Fibroblast of lung (primary cell): ENCODE data around the gene ARIH2. TPM values are rescaled to one million over a fixed set of nuclear protein-coding genes. Genes with fewer than 3 reads are reported as not detected.

Source experiments
- DNase-seq, 2 donors: peaks; one replicate each; pipeline versions ENCODE4 v3.0.0 to v3.0.0-alpha.2; 2010; ENCODE audit warnings: low read depth in 2 of 2
- H2AFZ ChIP-seq: 2 replicates; pipeline ENCODE4 v1.5.1; 2012; ENCODE audit warnings: low read length, control low read depth, inconsistent platforms
- H3K27ac ChIP-seq: 2 replicates; pipeline ENCODE4 v1.5.1; 2011; ENCODE audit warnings: low read length, control low read depth; ENCODE audit not compliant: insufficient read depth
- H3K27me3 ChIP-seq: 2 replicates; pipeline ENCODE4 v1.5.1; 2011; ENCODE audit warnings: mild to moderate bottlenecking, low read length; ENCODE audit not compliant: control insufficient read depth, insufficient read depth
- H3K36me3 ChIP-seq: 2 replicates; pipeline ENCODE4 v1.5.1; 2011; ENCODE audit warnings: low read length; ENCODE audit not compliant: control insufficient read depth, insufficient read depth
- H3K4me1 ChIP-seq: 2 replicates; pipeline ENCODE4 v1.5.1; 2011; ENCODE audit warnings: low read length; ENCODE audit not compliant: control insufficient read depth, insufficient read depth; ENCODE audit errors: extremely low read depth
- H3K4me2 ChIP-seq: 2 replicates; pipeline ENCODE4 v1.5.1; 2011; ENCODE audit warnings: low read length, control low read depth; ENCODE audit not compliant: insufficient read depth; ENCODE audit errors: extremely low read depth
- H3K4me3 ChIP-seq, 4 experiments: fragments of 200-600 bp in 1 of 4; sonication (generic) in 1 of 4; replicated peaks in 1 of 4; 2 replicates each; pipeline ENCODE4 v1.5.1; 2011 to 2016; ENCODE audit warnings: low read length in 4 of 4, low read depth in 3 of 4, mild to moderate bottlenecking in 3 of 4, control low read depth in 2 of 4, inconsistent platforms in 1 of 4, mixed read lengths in 1 of 4; ENCODE audit not compliant: insufficient read depth in 1 of 4; ENCODE audit errors: control extremely low read depth in 1 of 4
- H3K79me2 ChIP-seq: 2 replicates; pipeline ENCODE4 v1.5.1; 2012; ENCODE audit warnings: mild to moderate bottlenecking, low read length, inconsistent platforms; ENCODE audit not compliant: control insufficient read depth, insufficient read depth
- H3K9ac ChIP-seq: 2 replicates; pipeline ENCODE4 v1.5.1; 2011; ENCODE audit warnings: mild to moderate bottlenecking, low read length, control low read depth; ENCODE audit not compliant: insufficient read depth
- H3K9me3 ChIP-seq: 2 replicates; pipeline ENCODE4 v1.5.1; 2012; ENCODE audit warnings: low read depth, low read length; ENCODE audit not compliant: control insufficient read depth, insufficient read depth
- H4K20me1 ChIP-seq: 2 replicates; pipeline ENCODE4 v1.5.1; 2011; ENCODE audit warnings: low read length; ENCODE audit not compliant: control insufficient read depth, insufficient read depth; ENCODE audit errors: extremely low read depth
- EZH2 ChIP-seq: IDR thresholded peaks from 2 replicates; pipeline ENCODE4 v1.5.1; 2012; ENCODE audit warnings: low read length, control low read depth, mild to moderate bottlenecking; ENCODE audit errors: missing control alignments
- polyA plus RNA-seq, 2 donors: library from polyadenylated mRNA; depleted of rRNA in 1 of 2; stranded (reverse) in 1 of 2; unstranded in 1 of 2; fragments of >200 nt; gene quantifications; 2 replicates each; pipeline ENCODE4 v1.2.1, GENCODE V29; 2011 to 2012; ENCODE audit warnings: missing spikeins in 1 of 2
- total RNA-seq: library from RNA; depleted of rRNA; stranded (reverse); fragments of >200 nt; gene quantifications from 2 replicates; pipeline ENCODE4 v1.2.1, GENCODE V29; 2014
- TF ChIP-seq, protein P1 (sequence below), 2 donors: IDR thresholded peaks in 1 of 2; conservative IDR thresholded peaks in 1 of 2; 1 replicate in 1 of 2; 2 replicates in 1 of 2; pipeline ENCODE4 v1.5.1; 2011 to 2012; ENCODE audit warnings: low read length in 2 of 2, control low read depth in 1 of 2, inconsistent platforms in 1 of 2, low read depth in 1 of 2, mild to moderate bottlenecking in 1 of 2

ARIH2 gene
- total and polyA plus RNA-seq, 2 donors (not counting 1 experiment from before 2014, with no cell fraction given): 71.4 to 91.7 TPM

GRCh38 chr3:49028298-49028672, 109.6 kb downstream of the ARIH2 start:
- peaks cover 38% of the 10 kb centered on the region for H3K79me2 ChIP-seq
- H3K27ac ChIP-seq: peak overlapping the region; percentile 86

DNA sequence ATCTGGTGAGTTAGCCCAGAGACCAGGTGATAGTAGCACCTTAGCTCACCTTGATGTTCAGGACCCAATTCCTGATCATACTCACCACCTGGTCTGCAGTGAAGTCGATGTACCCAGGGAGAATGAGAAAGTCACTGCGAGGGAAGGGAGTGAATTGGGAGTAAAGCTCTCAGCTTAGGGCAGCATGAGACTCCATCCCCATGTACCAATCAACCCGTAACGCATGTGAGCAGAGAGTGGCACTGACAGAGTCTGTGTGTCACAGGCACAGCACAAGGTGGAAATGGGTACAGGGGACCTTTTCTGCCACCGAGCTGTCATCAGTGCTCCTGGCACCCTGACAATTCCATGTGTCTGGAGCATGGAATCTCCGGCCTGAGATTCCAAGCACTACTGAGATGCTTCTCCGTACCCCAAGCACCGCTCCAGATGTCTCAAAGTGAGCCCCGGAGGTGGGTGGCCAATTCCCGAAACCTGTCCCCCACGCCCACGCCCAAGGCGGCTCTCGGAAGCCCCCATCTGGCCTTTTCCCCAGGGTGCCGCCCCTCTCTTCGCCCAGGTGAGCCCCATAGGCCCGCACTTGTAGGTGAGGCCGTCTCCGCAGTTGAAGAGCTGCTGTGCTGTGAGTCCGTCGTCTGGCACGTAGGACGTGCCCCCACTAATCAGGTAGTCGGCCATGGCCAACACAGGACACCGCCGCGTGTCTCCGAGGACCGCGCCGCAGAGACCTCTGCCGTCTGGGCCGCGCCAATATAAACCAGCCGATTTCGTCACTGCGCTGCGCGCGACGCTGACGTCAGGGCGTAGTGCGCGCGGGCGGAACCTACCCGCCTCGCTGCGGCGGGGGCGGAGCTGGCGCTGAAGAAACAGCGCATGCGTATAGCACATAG, 110.3 kb downstream of the ARIH2 start, which contains the start of gene IMPDH2:
Gene IMPDH2, minus strand, starts transcription at position 726 of the 890 bp plus-strand sequence. Its CDS starts 48 bp downstream, at position 678.
- Histone ChIP-seq H3K9ac (peak within 1 kb of the TSS; percentile 81), H4K20me1 (no peaks in the 10 kb centered on the region), H3K4me1 (peaks cover 7% of the 10 kb centered on the region), H3K36me3 (peaks cover 34% of the 10 kb centered on the region), H3K9me3 (no peaks in the 10 kb centered on the region), H3K27me3 (no peaks in the 10 kb centered on the region), H3K4me3 (peak within 1 kb of the TSS; percentile 56 to 88 (median 71)), H3K27ac (peak within 1 kb of the TSS; percentile 86), H3K79me2 (peaks cover 36% of the 10 kb centered on the region), H3K4me2 (peak within 1 kb of the TSS; percentile 71), H2AFZ (no peak within 1 kb of the TSS)
- TF ChIP-seq, protein P1, sequence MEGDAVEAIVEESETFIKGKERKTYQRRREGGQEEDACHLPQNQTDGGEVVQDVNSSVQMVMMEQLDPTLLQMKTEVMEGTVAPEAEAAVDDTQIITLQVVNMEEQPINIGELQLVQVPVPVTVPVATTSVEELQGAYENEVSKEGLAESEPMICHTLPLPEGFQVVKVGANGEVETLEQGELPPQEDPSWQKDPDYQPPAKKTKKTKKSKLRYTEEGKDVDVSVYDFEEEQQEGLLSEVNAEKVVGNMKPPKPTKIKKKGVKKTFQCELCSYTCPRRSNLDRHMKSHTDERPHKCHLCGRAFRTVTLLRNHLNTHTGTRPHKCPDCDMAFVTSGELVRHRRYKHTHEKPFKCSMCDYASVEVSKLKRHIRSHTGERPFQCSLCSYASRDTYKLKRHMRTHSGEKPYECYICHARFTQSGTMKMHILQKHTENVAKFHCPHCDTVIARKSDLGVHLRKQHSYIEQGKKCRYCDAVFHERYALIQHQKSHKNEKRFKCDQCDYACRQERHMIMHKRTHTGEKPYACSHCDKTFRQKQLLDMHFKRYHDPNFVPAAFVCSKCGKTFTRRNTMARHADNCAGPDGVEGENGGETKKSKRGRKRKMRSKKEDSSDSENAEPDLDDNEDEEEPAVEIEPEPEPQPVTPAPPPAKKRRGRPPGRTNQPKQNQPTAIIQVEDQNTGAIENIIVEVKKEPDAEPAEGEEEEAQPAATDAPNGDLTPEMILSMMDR (conservative IDR thresholded peaks at IDR 0.05 in 1 of 2, IDR thresholded peaks at IDR 0.05 in 1 of 2; ENCODE audit: low read depth in 1 of 2, low read length in 2 of 2): no peak
- no peak for TF ChIP-seq EZH2
- DNase-seq: peak; percentile 88 to 92

More at GRCh38 chr3:49028298-49028672, 109.6 kb downstream of the ARIH2 start:
- Histone ChIP-seq H3K27me3 (no peaks in the 10 kb centered on the region), H4K20me1 (no peaks in the 10 kb centered on the region), H3K4me2 (peak overlapping the region; percentile 71), H3K9me3 (no peaks in the 10 kb centered on the region), H2AFZ (no peak overlapping the region), H3K4me3 (peak overlapping the region; percentile 56 to 88 (median 71)), H3K36me3 (peaks cover 36% of the 10 kb centered on the region), H3K9ac (no peak overlapping the region), H3K4me1 (peaks cover 7% of the 10 kb centered on the region)
- DNase-seq: no peak
- TF ChIP-seq, protein P1 (conservative IDR thresholded peaks at IDR 0.05 in 1 of 2, IDR thresholded peaks at IDR 0.05 in 1 of 2; ENCODE audit: low read depth in 1 of 2, low read length in 2 of 2): no peak
- no peak for TF ChIP-seq EZH2

- H2AFZ ChIP-seq: no peak overlapping the region
- peaks cover 29% of the 10 kb centered on the region for H3K36me3 ChIP-seq
- H3K27ac ChIP-seq: peak overlapping the region; percentile 86
Measured at GRCh38 chr3:49029563-49029884, 110.9 kb downstream of the ARIH2 start.

More at GRCh38 chr3:49029563-49029884, 110.9 kb downstream of the ARIH2 start:
- peaks cover 36% of the 10 kb centered on the region for H3K79me2 ChIP-seq
- H3K4me2 ChIP-seq: peak overlapping the region; percentile 68
- H3K4me1 ChIP-seq: peaks cover 7% of the 10 kb centered on the region
- H3K9ac ChIP-seq: no peak overlapping the region
- no peaks in the 10 kb centered on the region for H3K27me3 ChIP-seq
- no peak for TF ChIP-seq EZH2
- TF ChIP-seq, protein P1 (conservative IDR thresholded peaks at IDR 0.05 in 1 of 2, IDR thresholded peaks at IDR 0.05 in 1 of 2; ENCODE audit: low read depth in 1 of 2, low read length in 2 of 2): no peak
- no peak for DNase-seq
- H3K4me3 ChIP-seq: peak overlapping the region in 3 of 4 experiments; percentile 8 to 85 (median 32)
- no peaks in the 10 kb centered on the region for H3K9me3 ChIP-seq
- no peaks in the 10 kb centered on the region for H4K20me1 ChIP-seq
